ENCODE results near the gene WDR47.

WDR47 gene

DNA sequence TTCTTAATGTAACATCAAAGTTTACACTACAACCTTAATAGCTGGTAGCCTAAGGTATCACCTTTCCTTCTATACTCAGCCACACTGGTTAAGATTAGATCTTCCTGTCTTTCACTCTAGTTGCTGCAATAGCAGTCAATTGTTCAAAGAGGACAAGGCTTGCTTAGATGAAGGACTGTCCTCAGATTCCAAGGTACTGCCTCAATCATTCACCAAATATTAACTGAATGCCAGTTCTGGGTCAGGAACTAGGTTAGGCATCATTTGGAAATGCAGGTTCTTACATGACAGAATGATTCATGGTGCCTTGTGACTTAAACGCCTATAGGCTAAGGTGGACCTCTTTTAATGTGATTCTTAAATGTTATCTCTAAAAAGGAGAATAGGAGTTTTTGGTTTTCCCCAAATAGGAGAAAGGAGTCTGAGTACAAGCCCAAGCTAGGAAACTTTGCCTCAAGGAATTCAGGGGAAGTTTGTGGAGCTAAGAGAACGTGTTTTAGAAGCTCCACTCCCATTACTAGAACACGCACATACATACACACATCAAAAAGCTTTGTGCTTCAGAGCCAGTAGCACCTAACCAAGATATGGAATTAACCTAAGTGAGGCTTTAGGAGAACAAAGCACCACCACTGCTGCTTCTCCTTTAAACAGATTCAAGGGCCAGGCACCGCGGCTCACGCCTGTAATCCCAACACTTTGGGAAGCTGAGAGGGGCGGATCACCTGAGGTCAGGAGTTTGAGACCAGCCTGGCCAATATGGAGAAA is 8.5 kb upstream of the WDR47 start:
- no peak for DNase-seq (ENCODE audit: low read depth)
- H3K4me3 ChIP-seq (ENCODE audit: control insufficient read depth, low read depth, low read length), result no peak overlapping the region
- TF ChIP-seq CTCF (conservative IDR thresholded peaks at IDR 0.05; ENCODE audit: control insufficient read depth, insufficient read depth, low read depth, low read length), result no peak

DNA sequence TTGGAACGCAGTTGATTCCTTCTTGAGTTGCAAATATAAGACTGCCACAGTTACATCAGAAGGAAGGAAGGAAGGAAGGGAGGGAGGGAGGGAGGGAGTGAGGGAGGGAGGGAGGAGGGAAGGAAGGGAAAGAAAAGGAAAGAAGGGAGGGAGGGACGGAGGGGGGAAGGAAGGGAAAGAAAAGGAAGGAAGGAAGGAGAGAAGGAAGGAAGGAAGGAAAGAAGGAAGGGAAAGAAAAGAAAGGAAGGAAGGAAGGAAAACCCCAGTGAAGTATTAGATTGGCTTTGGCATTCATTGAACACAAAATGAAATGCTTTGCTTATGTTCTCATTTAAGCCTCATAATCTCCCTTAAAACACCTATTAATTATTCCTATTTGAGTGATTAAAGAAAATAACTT is 6.4 kb upstream of the WDR47 start:
- H3K4me3 ChIP-seq (ENCODE audit: control insufficient read depth, low read depth, low read length), result no peak overlapping the region
- no peak for TF ChIP-seq CTCF (conservative IDR thresholded peaks at IDR 0.05; ENCODE audit: control insufficient read depth, insufficient read depth, low read depth, low read length)
- no peak for DNase-seq (ENCODE audit: low read depth)

DNA sequence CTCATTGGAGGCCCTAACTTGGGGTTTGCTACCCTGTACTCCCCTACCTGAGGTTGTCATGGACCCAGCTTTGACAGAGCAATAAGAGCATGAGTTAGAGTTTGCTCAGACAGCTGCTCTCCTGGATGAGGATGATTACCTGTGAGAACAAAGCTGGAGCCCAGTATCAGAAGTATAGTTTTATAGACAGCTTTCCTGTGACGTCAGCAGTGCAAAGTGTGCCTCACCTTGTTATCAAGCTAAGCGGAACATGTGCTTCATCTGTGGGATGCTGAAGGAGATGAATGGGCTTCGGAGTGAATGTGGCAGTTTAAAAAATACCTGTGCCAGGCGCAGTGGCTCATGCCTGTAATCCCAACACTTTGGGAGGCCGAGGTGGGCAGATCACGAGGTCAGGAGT is 5.4 kb upstream of the WDR47 start:
- TF ChIP-seq CTCF (conservative IDR thresholded peaks at IDR 0.05; ENCODE audit: control insufficient read depth, insufficient read depth, low read depth, low read length), result no peak

DNA sequence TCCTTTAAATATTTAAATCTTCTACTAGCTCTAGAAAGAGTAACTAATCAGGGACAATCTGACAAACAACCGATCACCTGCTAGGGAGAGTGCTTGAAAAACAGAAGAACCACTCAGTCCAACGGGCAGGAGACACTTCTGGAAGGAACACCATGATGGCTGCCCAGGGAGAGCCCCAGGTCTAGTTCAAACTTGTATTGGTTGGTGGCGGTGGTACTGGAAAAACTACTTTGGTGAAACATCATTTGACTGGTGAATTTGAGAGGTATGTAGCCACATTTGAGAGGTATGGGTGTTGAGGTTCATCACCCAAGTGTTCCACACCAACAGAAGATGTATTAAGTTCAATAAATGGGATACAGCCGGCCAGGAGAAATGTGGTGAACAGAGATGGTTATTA is 4.8 kb upstream of the WDR47 start:
- no peak for TF ChIP-seq CTCF (conservative IDR thresholded peaks at IDR 0.05; ENCODE audit: control insufficient read depth, insufficient read depth, low read depth, low read length)
- H3K4me3 ChIP-seq (ENCODE audit: control insufficient read depth, low read depth, low read length), result no peak overlapping the region
- no peak for DNase-seq (ENCODE audit: low read depth)

More for the DNA sequence above, 5.4 kb upstream of the WDR47 start:
- no peak overlapping the region for H3K4me3 ChIP-seq (ENCODE audit: control insufficient read depth, low read depth, low read length)
- no peak for DNase-seq (ENCODE audit: low read depth)

- no peak overlapping the region for H3K4me3 ChIP-seq (ENCODE audit: control insufficient read depth, low read depth, low read length)
- TF ChIP-seq CTCF (conservative IDR thresholded peaks at IDR 0.05; ENCODE audit: control insufficient read depth, insufficient read depth, low read depth, low read length), result no peak
- DNase-seq (ENCODE audit: low read depth), result no peak
These were observed 3.7 kb upstream of the WDR47 start for GRCh38 chr1:109045595-109045994.

DNA sequence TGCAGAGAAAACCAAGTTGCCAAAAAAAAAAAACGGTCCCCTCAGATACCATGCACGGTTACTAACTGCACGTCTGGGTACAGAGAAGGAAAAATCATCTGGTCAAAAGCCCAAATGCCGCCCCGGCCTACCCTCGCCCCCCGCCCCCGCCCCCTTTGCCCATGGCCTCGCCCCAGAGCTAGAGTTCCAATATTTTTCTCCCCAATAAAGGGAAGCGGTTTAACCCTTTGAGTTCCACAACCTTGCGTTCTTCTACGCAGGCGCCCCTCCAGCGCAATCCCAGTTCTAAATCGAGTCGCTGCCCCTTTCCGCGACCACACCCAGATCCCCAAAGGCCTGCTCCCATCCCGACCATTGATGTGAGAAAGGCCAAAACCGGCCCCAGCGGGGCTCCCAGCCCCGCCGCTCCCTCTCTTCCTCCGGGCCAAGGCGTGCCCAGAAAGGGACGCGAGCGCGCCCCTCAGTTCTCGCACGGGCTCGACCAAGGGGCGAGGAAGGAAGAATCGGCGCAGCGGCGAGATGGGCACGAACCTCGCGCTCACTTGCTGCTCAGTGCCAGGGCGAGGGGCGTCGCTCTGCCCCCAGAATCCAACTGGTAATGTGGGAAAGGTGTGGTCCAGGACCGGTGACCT is 797 bp downstream of the WDR47 start:
- H3K4me3 ChIP-seq (ENCODE audit: control insufficient read depth, low read depth, low read length), result peak overlapping the region; percentile 86
- DNase-seq (ENCODE audit: low read depth), result peak; percentile 13
- no peak for TF ChIP-seq CTCF (conservative IDR thresholded peaks at IDR 0.05; ENCODE audit: control insufficient read depth, insufficient read depth, low read depth, low read length)
